ENCODE data around the gene PCDHB9.
"Not testable (repeated sequence)": the region's sequence is repeated elsewhere in the genome, so short reads cannot be mapped to it uniquely, and the experiment has no call there.

PCDHB9 gene

GRCh38 chr5:141186897-141187512, at the start of gene PCDHB9:
TSS of gene PCDHB9 (plus strand) at chr5:141187161. CDS start at chr5:141187319, 158 bp downstream.
- Histone ChIP-seq H3K9me3 (ENCODE audit: severe bottlenecking) (peaks cover 2% of the 10 kb centered on the region), H3K36me3 (ENCODE audit: low read depth) (no peaks in the 10 kb centered on the region), H3K4me1 (ENCODE audit: insufficient read depth, poor library complexity, severe bottlenecking) (no peaks in the 10 kb centered on the region), H3K27me3 (ENCODE audit: insufficient read depth, poor library complexity, severe bottlenecking) (peaks cover 84% of the 10 kb centered on the region), H3K4me3 (ENCODE audit: severe bottlenecking) (no peak within 1 kb of the TSS), H3K27ac (ENCODE audit: poor library complexity, severe bottlenecking) (no peak within 1 kb of the TSS)
- DNase-seq (ENCODE audit: low spot score): no peak
- TF ChIP-seq, protein P1, sequence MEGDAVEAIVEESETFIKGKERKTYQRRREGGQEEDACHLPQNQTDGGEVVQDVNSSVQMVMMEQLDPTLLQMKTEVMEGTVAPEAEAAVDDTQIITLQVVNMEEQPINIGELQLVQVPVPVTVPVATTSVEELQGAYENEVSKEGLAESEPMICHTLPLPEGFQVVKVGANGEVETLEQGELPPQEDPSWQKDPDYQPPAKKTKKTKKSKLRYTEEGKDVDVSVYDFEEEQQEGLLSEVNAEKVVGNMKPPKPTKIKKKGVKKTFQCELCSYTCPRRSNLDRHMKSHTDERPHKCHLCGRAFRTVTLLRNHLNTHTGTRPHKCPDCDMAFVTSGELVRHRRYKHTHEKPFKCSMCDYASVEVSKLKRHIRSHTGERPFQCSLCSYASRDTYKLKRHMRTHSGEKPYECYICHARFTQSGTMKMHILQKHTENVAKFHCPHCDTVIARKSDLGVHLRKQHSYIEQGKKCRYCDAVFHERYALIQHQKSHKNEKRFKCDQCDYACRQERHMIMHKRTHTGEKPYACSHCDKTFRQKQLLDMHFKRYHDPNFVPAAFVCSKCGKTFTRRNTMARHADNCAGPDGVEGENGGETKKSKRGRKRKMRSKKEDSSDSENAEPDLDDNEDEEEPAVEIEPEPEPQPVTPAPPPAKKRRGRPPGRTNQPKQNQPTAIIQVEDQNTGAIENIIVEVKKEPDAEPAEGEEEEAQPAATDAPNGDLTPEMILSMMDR (IDR thresholded peaks at IDR 0.05; ENCODE audit: poor library complexity, severe bottlenecking): peak; percentile 63
- ATAC-seq (ENCODE audit: low read depth): no peak

- not testable (repeated sequence) for H3K9me3 ChIP-seq (ENCODE audit: severe bottlenecking); H3K36me3 ChIP-seq (ENCODE audit: low read depth); H3K4me3 ChIP-seq (ENCODE audit: severe bottlenecking); H3K27ac ChIP-seq (ENCODE audit: poor library complexity, severe bottlenecking); H3K4me1 ChIP-seq (ENCODE audit: insufficient read depth, poor library complexity, severe bottlenecking); DNase-seq (ENCODE audit: low spot score); ATAC-seq (ENCODE audit: low read depth)
- H3K27me3 ChIP-seq (ENCODE audit: insufficient read depth, poor library complexity, severe bottlenecking): peaks cover 39% of the 10 kb centered on the region
Observed at GRCh38 chr5:141137346-141137745, 49.6 kb upstream of the PCDHB9 start.

GRCh38 chr5:141149812-141150211, 37.1 kb upstream of the PCDHB9 start, which contains the start of gene PCDHB6:
TSS of gene PCDHB6 (plus strand) at chr5:141150057. CDS start at chr5:141150258, 201 bp downstream.
- Histone ChIP-seq H3K4me3 (ENCODE audit: severe bottlenecking) (no peak within 1 kb of the TSS), H3K36me3 (ENCODE audit: low read depth) (no peaks in the 10 kb centered on the region), H3K9me3 (ENCODE audit: severe bottlenecking) (peaks cover 2% of the 10 kb centered on the region), H3K4me1 (ENCODE audit: insufficient read depth, poor library complexity, severe bottlenecking) (no peaks in the 10 kb centered on the region), H3K27me3 (ENCODE audit: insufficient read depth, poor library complexity, severe bottlenecking) (peaks cover 72% of the 10 kb centered on the region), H3K27ac (ENCODE audit: poor library complexity, severe bottlenecking) (no peak within 1 kb of the TSS)
- ATAC-seq (ENCODE audit: low read depth): 0 out of 3 replicates have a peak, but pooled peaks have one; percentile 23
- TF ChIP-seq, protein P1 (IDR thresholded peaks at IDR 0.05; ENCODE audit: poor library complexity, severe bottlenecking): peak; percentile 64
- no peak for DNase-seq (ENCODE audit: low spot score)

- ATAC-seq (ENCODE audit: low read depth): no peak; the same call in 2 of the 3 replicates
- no peak overlapping the region for H3K4me3 ChIP-seq (ENCODE audit: severe bottlenecking)
Observed at GRCh38 chr5:141150224-141150992, 36.6 kb upstream of the PCDHB9 start.

DNA sequence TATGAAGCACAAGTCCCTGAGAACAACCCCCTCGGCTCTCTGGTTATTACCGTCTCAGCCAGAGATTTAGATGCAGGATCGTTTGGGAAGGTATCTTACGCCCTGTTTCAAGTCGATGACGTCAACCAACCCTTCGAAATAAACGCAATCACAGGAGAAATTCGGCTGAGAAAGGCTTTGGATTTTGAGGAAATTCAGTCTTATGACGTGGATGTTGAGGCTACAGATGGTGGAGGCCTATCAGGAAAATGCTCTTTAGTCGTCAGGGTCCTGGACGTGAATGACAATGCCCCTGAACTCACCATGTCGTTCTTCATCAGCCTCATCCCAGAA, 36.0 kb upstream of the PCDHB9 start:
- no peak for ATAC-seq (ENCODE audit: low read depth)
- no peak overlapping the region for H3K4me3 ChIP-seq (ENCODE audit: severe bottlenecking)

More at GRCh38 chr5:141150224-141150992, 36.6 kb upstream of the PCDHB9 start:
- no peaks in the 10 kb centered on the region for H3K36me3 ChIP-seq (ENCODE audit: low read depth)
- peaks cover 2% of the 10 kb centered on the region for H3K9me3 ChIP-seq (ENCODE audit: severe bottlenecking)
- H3K4me1 ChIP-seq (ENCODE audit: insufficient read depth, poor library complexity, severe bottlenecking): no peaks in the 10 kb centered on the region
- H3K27me3 ChIP-seq (ENCODE audit: insufficient read depth, poor library complexity, severe bottlenecking): peaks cover 70% of the 10 kb centered on the region
- TF ChIP-seq, protein P1 (IDR thresholded peaks at IDR 0.05; ENCODE audit: poor library complexity, severe bottlenecking): no peak
- DNase-seq (ENCODE audit: low spot score): no peak
- no peak overlapping the region for H3K27ac ChIP-seq (ENCODE audit: poor library complexity, severe bottlenecking)

DNA sequence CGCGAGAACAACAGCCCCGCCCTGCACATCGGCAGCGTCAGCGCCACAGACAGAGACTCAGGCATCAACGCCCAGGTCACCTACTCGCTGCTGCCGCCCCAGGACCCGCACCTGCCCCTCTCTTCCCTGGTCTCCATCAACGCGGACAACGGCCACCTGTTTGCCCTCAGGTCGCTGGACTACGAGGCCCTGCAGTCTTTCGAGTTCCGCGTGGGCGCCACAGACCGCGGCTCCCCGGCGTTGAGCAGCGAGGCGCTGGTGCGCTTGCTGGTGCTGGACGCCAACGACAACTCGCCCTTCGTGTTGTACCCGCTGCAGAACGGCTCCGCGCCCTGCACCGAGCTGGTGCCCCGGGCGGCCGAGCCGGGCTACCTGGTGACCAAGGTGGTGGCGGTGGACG, 35.3 kb upstream of the PCDHB9 start:
- not testable (repeated sequence) for H3K4me1 ChIP-seq (ENCODE audit: insufficient read depth, poor library complexity, severe bottlenecking); H3K4me3 ChIP-seq (ENCODE audit: severe bottlenecking); H3K9me3 ChIP-seq (ENCODE audit: severe bottlenecking); DNase-seq (ENCODE audit: low spot score); ATAC-seq (ENCODE audit: low read depth); H3K27ac ChIP-seq (ENCODE audit: poor library complexity, severe bottlenecking); H3K36me3 ChIP-seq (ENCODE audit: low read depth)
- H3K27me3 ChIP-seq (ENCODE audit: insufficient read depth, poor library complexity, severe bottlenecking): peaks cover 72% of the 10 kb centered on the region

More for the DNA sequence above, 36.0 kb upstream of the PCDHB9 start:
- TF ChIP-seq, protein P1 (IDR thresholded peaks at IDR 0.05; ENCODE audit: poor library complexity, severe bottlenecking): no peak
- H3K9me3 ChIP-seq (ENCODE audit: severe bottlenecking): peaks cover 2% of the 10 kb centered on the region
- no peak for DNase-seq (ENCODE audit: low spot score)
- H3K36me3 ChIP-seq (ENCODE audit: low read depth): no peaks in the 10 kb centered on the region
- no peak overlapping the region for H3K27ac ChIP-seq (ENCODE audit: poor library complexity, severe bottlenecking)
- H3K4me1 ChIP-seq (ENCODE audit: insufficient read depth, poor library complexity, severe bottlenecking): no peaks in the 10 kb centered on the region
- peaks cover 72% of the 10 kb centered on the region for H3K27me3 ChIP-seq (ENCODE audit: insufficient read depth, poor library complexity, severe bottlenecking)

GRCh38 chr5:141152096-141152495, 34.9 kb upstream of the PCDHB9 start:
- not testable (repeated sequence) for ATAC-seq (ENCODE audit: low read depth); H3K9me3 ChIP-seq (ENCODE audit: severe bottlenecking); H3K27ac ChIP-seq (ENCODE audit: poor library complexity, severe bottlenecking); H3K4me3 ChIP-seq (ENCODE audit: severe bottlenecking); H3K36me3 ChIP-seq (ENCODE audit: low read depth); DNase-seq (ENCODE audit: low spot score); H3K4me1 ChIP-seq (ENCODE audit: insufficient read depth, poor library complexity, severe bottlenecking)
- H3K27me3 ChIP-seq (ENCODE audit: insufficient read depth, poor library complexity, severe bottlenecking): peaks cover 71% of the 10 kb centered on the region
